Nephron (organoid): ENCODE data around the gene MYLK.

ENCODE experiments used
- H3K27ac Mint-ChIP-seq, 3 experiments: 2 replicates each; pipeline ENCODE4 v1.8.0; 2020; ENCODE audit warnings: mixed read lengths in 3 of 3, mild to moderate bottlenecking in 2 of 3, moderate library complexity in 1 of 3
- H3K27me3 Mint-ChIP-seq: 2 replicates; pipeline ENCODE4 v1.8.0; 2021; ENCODE audit warnings: low read depth, mild to moderate bottlenecking, moderate library complexity, mixed read lengths
- H3K36me3 Mint-ChIP-seq: 2 replicates; pipeline ENCODE4 v1.8.0; 2020; ENCODE audit warnings: low read depth, mixed read lengths
- H3K4me1 Mint-ChIP-seq: 2 replicates; pipeline ENCODE4 v1.8.0; 2020; ENCODE audit warnings: mixed read lengths
- H3K4me3 Mint-ChIP-seq, 3 experiments: 2 replicates each; pipeline ENCODE4 v1.8.0; 2020; ENCODE audit warnings: mild to moderate bottlenecking in 3 of 3, mixed read lengths in 3 of 3, moderate library complexity in 2 of 3
- H3K9me3 Mint-ChIP-seq: 2 replicates; pipeline ENCODE4 v1.8.0; 2020; ENCODE audit warnings: mixed read lengths
- CTCF ChIP-seq, 3 experiments: fragments of 200-600 bp; sonication (generic); IDR thresholded peaks; one replicate each; pipeline ENCODE4 v1.5.0; 2021; ENCODE audit warnings: antibody characterized with exemption in 3 of 3; ENCODE audit not compliant: unreplicated experiment in 3 of 3

The MYLK gene

DNA sequence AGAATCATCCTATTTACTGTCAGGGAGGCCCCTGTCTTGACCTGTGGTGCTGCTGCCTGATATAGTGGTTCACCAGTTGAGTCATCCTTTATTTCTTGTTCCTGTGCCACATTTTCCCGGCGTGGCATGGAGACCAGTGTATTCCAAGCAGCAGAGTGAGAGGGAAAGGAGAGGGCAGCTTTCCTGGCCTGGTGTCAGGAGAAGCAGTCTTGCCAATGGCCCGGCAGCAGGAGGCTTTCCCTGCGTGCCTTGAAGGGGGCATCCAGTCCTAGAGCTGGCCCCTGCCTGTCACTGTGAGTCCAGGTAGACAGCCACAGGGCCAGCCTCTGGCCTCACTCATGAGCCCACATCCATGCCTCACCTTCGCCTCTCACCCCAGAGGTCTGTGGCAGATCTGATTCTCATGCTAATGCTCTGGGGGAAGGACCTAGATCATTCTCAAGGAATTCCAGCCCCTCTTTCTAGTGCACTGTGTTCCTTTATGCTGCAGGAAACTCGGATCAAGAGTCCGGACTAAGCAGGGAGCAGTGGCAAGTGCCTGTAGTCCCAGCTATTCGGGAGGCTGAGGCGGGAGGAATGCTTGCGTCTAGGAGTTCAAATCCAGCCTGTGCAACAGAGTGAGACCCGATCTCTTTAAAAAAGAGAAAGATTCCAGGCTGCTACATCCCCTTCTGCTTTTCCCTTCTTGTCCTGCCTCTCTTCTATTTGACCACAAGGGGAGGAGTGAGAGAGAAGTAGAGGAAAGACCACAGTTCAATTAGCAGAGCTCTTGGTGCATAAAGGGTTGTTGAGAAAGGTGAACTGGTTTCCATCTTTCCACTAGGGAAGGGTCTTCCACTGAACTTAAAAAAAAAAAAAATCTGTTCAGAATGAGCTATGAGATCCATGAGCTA lies 232.4 kb downstream of the MYLK start:
- Mint-ChIP-seq H3K4me3 (no peak overlapping the region), H3K36me3 (peaks cover 16% of the 10 kb centered on the region), H3K27me3 (no peaks in the 10 kb centered on the region), H3K27ac (peak overlapping the region; percentile 88 to 96 (median 93)), H3K4me1 (peaks cover 51% of the 10 kb centered on the region), H3K9me3 (no peaks in the 10 kb centered on the region)
- no peak for TF ChIP-seq CTCF (IDR thresholded peaks at IDR 0.05; ENCODE audit: unreplicated experiment in 3 of 3)

GRCh38 chr3:123650101-123650500 lies 234.0 kb downstream of the MYLK start:
- peak overlapping the region in 2 of 3 experiments; percentile 0 to 14 for H3K27ac Mint-ChIP-seq
- peaks cover 36% of the 10 kb centered on the region for H3K4me1 Mint-ChIP-seq
- H3K27me3 Mint-ChIP-seq = no peaks in the 10 kb centered on the region
- H3K4me3 Mint-ChIP-seq = no peak overlapping the region
- peaks cover 20% of the 10 kb centered on the region for H3K36me3 Mint-ChIP-seq
- no peaks in the 10 kb centered on the region for H3K9me3 Mint-ChIP-seq
- TF ChIP-seq CTCF (IDR thresholded peaks at IDR 0.05; ENCODE audit: unreplicated experiment in 3 of 3) = no peak

DNA sequence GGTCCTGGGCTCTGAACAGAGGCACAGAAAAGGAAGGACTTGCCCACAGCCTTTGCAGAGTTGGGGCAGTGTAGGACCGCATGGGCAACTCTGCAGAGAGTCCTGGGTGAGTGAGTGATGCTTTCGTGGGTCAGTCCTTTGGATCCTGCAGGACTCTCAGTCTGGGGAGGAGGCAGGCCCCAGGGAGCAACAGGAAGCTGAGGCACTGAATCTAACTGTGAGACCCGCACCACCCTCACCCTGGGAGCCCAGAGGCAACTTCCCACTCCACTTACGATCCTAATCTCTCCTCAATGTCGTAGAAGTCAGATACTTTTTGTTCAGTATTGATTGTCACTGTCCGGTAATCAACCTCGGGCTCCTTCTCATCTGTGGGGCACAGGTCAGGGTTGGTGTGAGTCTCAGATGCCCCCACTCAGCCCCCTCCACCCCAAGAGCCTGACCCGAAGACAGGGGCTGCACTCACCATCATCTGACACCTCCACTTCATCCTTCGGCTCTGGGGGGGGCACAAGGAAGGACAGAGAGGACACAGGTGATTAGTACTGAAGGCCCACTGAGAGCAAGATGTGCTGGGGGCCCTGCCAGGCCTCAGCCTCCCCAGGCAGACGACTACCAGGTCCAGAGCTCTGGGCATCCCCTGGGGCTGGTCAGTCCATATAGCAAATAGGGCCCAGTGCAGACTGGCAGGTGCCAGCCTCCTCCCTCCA lies 235.3 kb downstream of the MYLK start:
- Mint-ChIP-seq H3K36me3 (peaks cover 20% of the 10 kb centered on the region), H3K27me3 (no peaks in the 10 kb centered on the region), H3K27ac (no peak overlapping the region), H3K9me3 (no peaks in the 10 kb centered on the region), H3K4me1 (peaks cover 25% of the 10 kb centered on the region), H3K4me3 (no peak overlapping the region)
- TF ChIP-seq CTCF (IDR thresholded peaks at IDR 0.05; ENCODE audit: unreplicated experiment in 3 of 3) = no peak

DNA sequence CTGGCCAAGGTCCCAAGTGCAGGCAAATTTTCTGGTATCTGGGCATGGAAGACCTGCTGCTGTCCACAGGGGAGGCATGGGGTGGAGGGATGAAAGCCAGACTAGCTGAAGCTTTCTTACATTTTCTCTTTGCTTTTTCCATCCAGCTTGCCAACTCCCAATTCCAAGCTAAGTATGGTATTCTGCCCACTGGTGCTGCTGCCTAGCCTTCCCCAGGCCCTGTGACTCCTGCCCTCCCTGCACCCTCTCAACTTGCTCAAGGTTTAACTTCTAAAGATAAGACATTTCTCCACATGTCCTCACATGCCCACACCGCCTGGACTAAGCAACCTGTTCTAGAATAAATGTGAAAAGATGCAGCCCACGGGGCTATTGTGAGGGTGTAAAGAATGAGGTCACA lies 239.8 kb downstream of the MYLK start:
- H3K4me3 Mint-ChIP-seq = no peak overlapping the region
- TF ChIP-seq CTCF (IDR thresholded peaks at IDR 0.05; ENCODE audit: unreplicated experiment in 3 of 3) = no peak
- no peaks in the 10 kb centered on the region for H3K27me3 Mint-ChIP-seq
- no peaks in the 10 kb centered on the region for H3K9me3 Mint-ChIP-seq
- H3K27ac Mint-ChIP-seq = no peak overlapping the region
- peaks cover 33% of the 10 kb centered on the region for H3K4me1 Mint-ChIP-seq
- peaks cover 22% of the 10 kb centered on the region for H3K36me3 Mint-ChIP-seq

DNA sequence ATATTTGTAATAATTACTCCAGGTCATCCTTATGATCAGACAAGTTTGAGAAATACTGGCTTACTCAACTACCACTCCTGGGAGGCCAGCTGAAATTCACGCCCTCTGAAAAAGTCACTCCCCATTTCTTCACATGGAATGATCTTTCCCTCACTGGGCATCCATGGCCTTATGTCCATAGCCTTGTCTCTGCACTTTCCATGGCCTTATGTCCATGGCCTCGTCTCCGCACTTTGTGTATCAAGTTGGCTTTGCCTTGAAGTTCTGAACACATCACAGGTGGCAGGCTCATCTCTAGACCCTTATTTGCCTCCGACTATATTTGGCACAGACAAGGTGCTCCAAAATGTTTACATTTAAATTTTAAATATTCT lies 241.2 kb downstream of the MYLK start:
- TF ChIP-seq CTCF (IDR thresholded peaks at IDR 0.05; ENCODE audit: unreplicated experiment in 3 of 3) = no peak
- H3K27me3 Mint-ChIP-seq = no peaks in the 10 kb centered on the region
- H3K27ac Mint-ChIP-seq = peak overlapping the region; percentile 12 to 96 (median 31)
- H3K9me3 Mint-ChIP-seq = no peaks in the 10 kb centered on the region
- peaks cover 39% of the 10 kb centered on the region for H3K4me1 Mint-ChIP-seq
- H3K36me3 Mint-ChIP-seq = peaks cover 21% of the 10 kb centered on the region
- no peak overlapping the region for H3K4me3 Mint-ChIP-seq
